OCI-LY1 (cell line): ENCODE data around the gene TULP4.

Experiments used
- H2AFZ ChIP-seq: fragments of 200-600 bp; sonication (generic), shearing (Covaris generic); 2 replicates; pipeline ENCODE4 v1.6.0; 2014; ENCODE audit warnings: antibody characterized with exemption, mild to moderate bottlenecking, low read length
- H3F3A ChIP-seq: fragments of 200-600 bp; sonication (generic), shearing (Covaris generic); 2 replicates; pipeline ENCODE4 v1.6.0; 2014; ENCODE audit warnings: mild to moderate bottlenecking, antibody characterized with exemption, low read length, moderate library complexity; ENCODE audit not compliant: insufficient read depth
- H3K27ac ChIP-seq: fragments of 200-600 bp; sonication (generic); 2 replicates; pipeline ENCODE4 v1.5.1; 2014; ENCODE audit warnings: low read length, mixed run types, mild to moderate bottlenecking, low read depth; ENCODE audit not compliant: poor library complexity, severe bottlenecking
- H3K27me3 ChIP-seq: fragments of 200-600 bp; sonication (generic); 2 replicates; pipeline ENCODE4 v1.6.0; 2014; ENCODE audit warnings: antibody characterized with exemption, mild to moderate bottlenecking, low read length, moderate library complexity; ENCODE audit not compliant: insufficient read depth
- H3K36me3 ChIP-seq: fragments of 200-600 bp; sonication (generic); 2 replicates; pipeline ENCODE4 v1.6.1; 2014; ENCODE audit warnings: mild to moderate bottlenecking, antibody characterized with exemption, low read length, moderate library complexity, mixed read lengths; ENCODE audit not compliant: insufficient read depth
- H3K4me1 ChIP-seq: fragments of 200-600 bp; sonication (generic); 2 replicates; pipeline ENCODE4 v1.5.1; 2014; ENCODE audit warnings: mild to moderate bottlenecking, low read length, moderate library complexity; ENCODE audit not compliant: insufficient read depth, severe bottlenecking
- H3K4me2 ChIP-seq: fragments of 200-600 bp; sonication (generic), shearing (Covaris generic); 2 replicates; pipeline ENCODE4 v1.6.1; 2014; ENCODE audit warnings: low read length
- H3K4me3 ChIP-seq: fragments of 200-600 bp; sonication (generic); 2 replicates; pipeline ENCODE4 v1.5.1; 2014; ENCODE audit warnings: low read length, low read depth, mild to moderate bottlenecking, mixed read lengths; ENCODE audit not compliant: poor library complexity, severe bottlenecking
- H3K79me2 ChIP-seq: fragments of 200-600 bp; shearing (Covaris generic); 2 replicates; pipeline ENCODE4 v1.6.1; 2016; ENCODE audit warnings: mixed run types, low read length, mixed read lengths; ENCODE audit not compliant: insufficient read depth
- H3K9ac ChIP-seq: fragments of 200-600 bp; sonication (generic), shearing (Covaris generic); 2 replicates; pipeline ENCODE4 v1.6.1; 2014; ENCODE audit warnings: mild to moderate bottlenecking, low read length, mixed read lengths
- H3K9me2 ChIP-seq: fragments of 200-600 bp; sonication (generic), shearing (Covaris generic); 2 replicates; pipeline ENCODE4 v1.6.1; 2014; ENCODE audit warnings: low read depth, mild to moderate bottlenecking, low read length, mixed read lengths
- H3K9me3 ChIP-seq: fragments of 200-600 bp; shearing (Covaris generic); 2 replicates; pipeline ENCODE4 v1.6.1; 2014; ENCODE audit warnings: low read length, mixed read lengths
- H4K20me1 ChIP-seq: fragments of 200-600 bp; sonication (generic), shearing (Covaris generic); 2 replicates; pipeline ENCODE4 v1.6.0; 2016; ENCODE audit warnings: mild to moderate bottlenecking, low read length; ENCODE audit not compliant: insufficient read depth
- EZH2 ChIP-seq: fragments of 200-600 bp; sonication (generic), shearing (Covaris generic); IDR thresholded peaks from 2 replicates; pipeline ENCODE4 v1.8.0; 2017; ENCODE audit warnings: borderline replicate concordance, mixed run types, mild to moderate bottlenecking, antibody characterized with exemption, low read length, moderate library complexity, mixed read lengths
- TF ChIP-seq, protein P1 (sequence below): fragments of 200-600 bp; sonication (generic), shearing (Covaris generic); IDR thresholded peaks from 2 replicates; pipeline ENCODE4 v1.5.1; 2017; ENCODE audit warnings: mild to moderate bottlenecking, antibody characterized with exemption, low read length, moderate library complexity, mixed read lengths

The TULP4 gene

DNA sequence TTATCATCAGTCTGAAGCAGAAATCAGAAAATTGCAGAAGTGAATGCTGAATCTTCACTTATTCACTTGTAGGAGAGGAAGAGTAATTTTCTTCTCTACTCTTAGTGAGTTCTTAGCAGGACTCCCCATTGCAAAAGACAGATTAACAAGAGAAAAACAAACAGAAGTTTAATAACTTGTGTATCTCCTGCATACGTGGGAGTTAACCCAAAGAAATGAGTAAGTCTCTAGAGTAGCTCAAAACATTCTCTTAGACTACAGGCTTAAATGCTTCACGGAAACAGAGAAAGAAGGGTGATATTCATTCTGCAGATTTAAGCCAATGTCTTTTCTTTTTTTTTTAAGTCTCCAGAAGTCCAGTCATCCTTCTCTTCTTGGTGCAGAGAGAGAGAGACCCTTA, 149.7 kb downstream of the TULP4 start:
- TF ChIP-seq, protein P1, sequence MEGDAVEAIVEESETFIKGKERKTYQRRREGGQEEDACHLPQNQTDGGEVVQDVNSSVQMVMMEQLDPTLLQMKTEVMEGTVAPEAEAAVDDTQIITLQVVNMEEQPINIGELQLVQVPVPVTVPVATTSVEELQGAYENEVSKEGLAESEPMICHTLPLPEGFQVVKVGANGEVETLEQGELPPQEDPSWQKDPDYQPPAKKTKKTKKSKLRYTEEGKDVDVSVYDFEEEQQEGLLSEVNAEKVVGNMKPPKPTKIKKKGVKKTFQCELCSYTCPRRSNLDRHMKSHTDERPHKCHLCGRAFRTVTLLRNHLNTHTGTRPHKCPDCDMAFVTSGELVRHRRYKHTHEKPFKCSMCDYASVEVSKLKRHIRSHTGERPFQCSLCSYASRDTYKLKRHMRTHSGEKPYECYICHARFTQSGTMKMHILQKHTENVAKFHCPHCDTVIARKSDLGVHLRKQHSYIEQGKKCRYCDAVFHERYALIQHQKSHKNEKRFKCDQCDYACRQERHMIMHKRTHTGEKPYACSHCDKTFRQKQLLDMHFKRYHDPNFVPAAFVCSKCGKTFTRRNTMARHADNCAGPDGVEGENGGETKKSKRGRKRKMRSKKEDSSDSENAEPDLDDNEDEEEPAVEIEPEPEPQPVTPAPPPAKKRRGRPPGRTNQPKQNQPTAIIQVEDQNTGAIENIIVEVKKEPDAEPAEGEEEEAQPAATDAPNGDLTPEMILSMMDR: no peak
- TF ChIP-seq EZH2: no peak
- no peaks in the 10 kb centered on the region for H3K9me2 ChIP-seq
- H3K79me2 ChIP-seq: no peaks in the 10 kb centered on the region
- no peak overlapping the region for H3K9ac ChIP-seq
- H3K4me2 ChIP-seq: no peak overlapping the region
- H3K27me3 ChIP-seq: no peaks in the 10 kb centered on the region
- H4K20me1 ChIP-seq: no peaks in the 10 kb centered on the region
- no peak overlapping the region for H2AFZ ChIP-seq
- no peak overlapping the region for H3K4me3 ChIP-seq
- H3K9me3 ChIP-seq: no peaks in the 10 kb centered on the region
- H3K27ac ChIP-seq: no peak overlapping the region
- H3F3A ChIP-seq: no peaks in the 10 kb centered on the region
- peaks cover 74% of the 10 kb centered on the region for H3K36me3 ChIP-seq
- no peaks in the 10 kb centered on the region for H3K4me1 ChIP-seq

DNA sequence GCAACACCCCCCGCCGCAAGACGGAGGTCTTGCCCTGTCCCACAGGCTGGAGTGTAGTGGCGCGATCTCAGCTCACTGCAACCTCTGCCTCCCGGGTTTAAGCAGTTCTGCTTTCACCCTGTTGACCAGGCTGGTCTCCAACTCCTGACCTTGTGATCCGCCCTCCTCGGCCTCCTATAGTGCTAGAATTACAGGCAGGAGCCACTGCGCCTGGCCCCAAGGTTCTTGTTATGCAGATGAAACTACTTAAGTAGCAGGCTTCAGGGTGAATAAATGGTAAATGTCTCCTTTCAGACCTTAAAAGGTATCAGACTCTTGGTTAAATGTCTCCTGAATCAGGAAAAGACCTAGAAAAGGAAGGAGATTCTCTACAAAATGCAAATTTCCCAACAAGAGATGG, 152.2 kb downstream of the TULP4 start:
- no peaks in the 10 kb centered on the region for H3K79me2 ChIP-seq
- no peaks in the 10 kb centered on the region for H3K4me1 ChIP-seq
- TF ChIP-seq, protein P1: no peak
- no peak for TF ChIP-seq EZH2
- no peak overlapping the region for H3K9ac ChIP-seq
- H3K9me2 ChIP-seq: no peaks in the 10 kb centered on the region
- no peaks in the 10 kb centered on the region for H3K9me3 ChIP-seq
- H4K20me1 ChIP-seq: no peaks in the 10 kb centered on the region
- H3K27me3 ChIP-seq: no peaks in the 10 kb centered on the region
- no peak overlapping the region for H2AFZ ChIP-seq
- H3K36me3 ChIP-seq: peaks cover 71% of the 10 kb centered on the region
- H3F3A ChIP-seq: no peaks in the 10 kb centered on the region
- H3K4me2 ChIP-seq: no peak overlapping the region
- H3K4me3 ChIP-seq: no peak overlapping the region
- no peak overlapping the region for H3K27ac ChIP-seq

DNA sequence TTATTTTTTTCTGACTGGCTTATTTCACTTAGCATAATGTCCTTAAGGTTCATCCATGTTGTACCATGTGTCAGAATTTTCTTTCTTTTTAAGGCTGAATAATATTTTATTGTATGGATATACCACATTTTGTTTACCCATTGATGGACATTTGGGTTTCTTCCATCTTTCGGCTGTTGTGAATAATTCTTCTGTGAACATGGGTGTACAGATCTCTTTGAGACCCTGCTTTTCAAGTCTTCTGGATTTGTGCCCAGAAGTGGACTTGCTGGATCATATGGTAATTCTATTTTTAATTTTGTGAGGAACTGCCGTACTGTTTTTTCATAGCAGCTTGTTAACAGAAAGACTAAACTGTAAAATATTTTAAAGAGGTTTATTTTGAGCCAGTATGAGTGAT, 153.0 kb downstream of the TULP4 start:
- TF ChIP-seq, protein P1: no peak
- H3K9ac ChIP-seq: no peak overlapping the region
- H3K4me1 ChIP-seq: no peaks in the 10 kb centered on the region
- H3K4me2 ChIP-seq: no peak overlapping the region
- H3K36me3 ChIP-seq: peaks cover 64% of the 10 kb centered on the region
- no peaks in the 10 kb centered on the region for H4K20me1 ChIP-seq
- no peaks in the 10 kb centered on the region for H3K27me3 ChIP-seq
- H2AFZ ChIP-seq: no peak overlapping the region
- no peak overlapping the region for H3K27ac ChIP-seq
- no peaks in the 10 kb centered on the region for H3F3A ChIP-seq
- no peaks in the 10 kb centered on the region for H3K9me3 ChIP-seq
- no peak overlapping the region for H3K4me3 ChIP-seq
- H3K9me2 ChIP-seq: no peaks in the 10 kb centered on the region
- no peaks in the 10 kb centered on the region for H3K79me2 ChIP-seq
